Gastroesophageal sphincter (tissue), 4 donors: Measurements from ENCODE around the gene CNTNAP2. TPM values are rescaled to one million over a fixed set of nuclear protein-coding genes. Genes with fewer than 3 reads are reported as not detected.

Experiments
- ATAC-seq: fragments of 150-250 bp; one replicate; pipeline ENCODE4 v1.9.1; 2016; ENCODE audit warnings: mild to moderate bottlenecking, moderate library complexity
- H3K27ac ChIP-seq, 4 donors: fragments of 200-600 bp; sonication (generic) in 3 of 4; 1 replicate in 3 of 4; 2 replicates in 1 of 4; pipeline ENCODE4 v1.5.1; 2016 to 2019
- H3K27me3 ChIP-seq: fragments of 200-600 bp; sonication (generic); one replicate; pipeline ENCODE4 v1.5.1; 2019
- H3K36me3 ChIP-seq, 2 donors: fragments of 200-600 bp; sonication (generic); one replicate each; pipeline ENCODE4 v1.5.1; 2019; ENCODE audit warnings: control low read depth in 1 of 2
- H3K4me1 ChIP-seq, 3 donors: fragments of 200-600 bp; sonication (generic); 1 replicate in 2 of 3; 2 replicates in 1 of 3; pipeline ENCODE4 v1.5.1; 2016 to 2019; ENCODE audit warnings: control low read depth in 2 of 3
- H3K4me3 ChIP-seq, 2 donors: fragments of 200-600 bp; sonication (generic); one replicate each; pipeline ENCODE4 v1.5.1; 2019; ENCODE audit warnings: mild to moderate bottlenecking in 1 of 2, moderate library complexity in 1 of 2
- H3K9me3 ChIP-seq, 3 donors: fragments of 200-600 bp; sonication (generic); one replicate each; pipeline ENCODE4 v1.5.1; 2017 to 2019; ENCODE audit warnings: control low read depth in 2 of 3
- EP300 ChIP-seq: sonication (generic); formaldehyde crosslinking; IDR thresholded peaks from one replicate; pipeline ENCODE4 v1.6.1; 2017; ENCODE audit warnings: antibody characterized with exemption, mild to moderate bottlenecking
- POLR2A ChIP-seq, 2 donors: fragments of 450-650 bp; IDR thresholded peaks; one replicate each; pipeline ENCODE4 v1.6.1; 2017; ENCODE audit warnings: antibody characterized with exemption in 2 of 2, mild to moderate bottlenecking in 2 of 2, moderate library complexity in 1 of 2
- POLR2AphosphoS5 ChIP-seq: sonication (generic); formaldehyde crosslinking; IDR thresholded peaks from one replicate; pipeline ENCODE4 v1.6.1; 2017; ENCODE audit warnings: antibody characterized with exemption
- WGBS, 2 donors: methylation state at CpG; one replicate each; pipeline ENCODE4 v1.1.5; 2018; ENCODE audit warnings: low coverage in 1 of 2; 5-methylcytosine and 5-hydroxymethylcytosine counted together
- total RNA-seq, 4 donors: library from RNA; depleted of rRNA; stranded (reverse); fragments of >200 nt; gene quantifications; one replicate each; pipeline ENCODE4 v1.1.0, GENCODE V29; 2016
- TF ChIP-seq, protein P1 (sequence below), 4 experiments: fragments of 200-600 bp in 2 of 4; fragments of 450-650 bp in 2 of 4; sonication (generic) in 1 of 4; IDR thresholded peaks; one replicate each; pipeline ENCODE4 v1.5.1; 2017 to 2019; ENCODE audit warnings: antibody characterized with exemption in 4 of 4, mild to moderate bottlenecking in 2 of 4, moderate library complexity in 2 of 4

The CNTNAP2 gene
- total RNA-seq, 4 donors from 2014 or later: 1.5 to 8.9 (median 3.2) TPM

DNA sequence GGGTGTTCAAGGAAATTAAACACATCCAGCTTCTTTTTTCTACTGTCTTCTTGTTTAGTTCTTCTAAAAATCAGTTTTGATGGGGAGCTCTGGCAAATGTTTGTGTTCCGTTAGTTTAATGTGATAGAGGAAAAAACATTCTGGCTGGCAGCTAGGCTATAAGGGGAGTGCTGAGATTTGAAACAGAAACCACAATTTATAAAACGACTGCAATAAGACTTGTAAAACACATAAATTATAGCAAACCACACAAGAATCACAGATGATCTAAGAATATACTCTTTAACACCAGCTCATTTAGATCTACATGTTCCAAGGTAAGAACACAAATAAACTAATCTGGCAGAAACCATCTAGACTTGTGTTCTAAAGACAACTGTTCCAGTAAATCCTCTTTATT is 425.5 kb downstream of the CNTNAP2 start:
- WGBS, 2 donors: 6 to 8% methylated on average over 2 of the region's 2 CpGs
- TF ChIP-seq POLR2AphosphoS5: no peak
- TF ChIP-seq, protein P1, sequence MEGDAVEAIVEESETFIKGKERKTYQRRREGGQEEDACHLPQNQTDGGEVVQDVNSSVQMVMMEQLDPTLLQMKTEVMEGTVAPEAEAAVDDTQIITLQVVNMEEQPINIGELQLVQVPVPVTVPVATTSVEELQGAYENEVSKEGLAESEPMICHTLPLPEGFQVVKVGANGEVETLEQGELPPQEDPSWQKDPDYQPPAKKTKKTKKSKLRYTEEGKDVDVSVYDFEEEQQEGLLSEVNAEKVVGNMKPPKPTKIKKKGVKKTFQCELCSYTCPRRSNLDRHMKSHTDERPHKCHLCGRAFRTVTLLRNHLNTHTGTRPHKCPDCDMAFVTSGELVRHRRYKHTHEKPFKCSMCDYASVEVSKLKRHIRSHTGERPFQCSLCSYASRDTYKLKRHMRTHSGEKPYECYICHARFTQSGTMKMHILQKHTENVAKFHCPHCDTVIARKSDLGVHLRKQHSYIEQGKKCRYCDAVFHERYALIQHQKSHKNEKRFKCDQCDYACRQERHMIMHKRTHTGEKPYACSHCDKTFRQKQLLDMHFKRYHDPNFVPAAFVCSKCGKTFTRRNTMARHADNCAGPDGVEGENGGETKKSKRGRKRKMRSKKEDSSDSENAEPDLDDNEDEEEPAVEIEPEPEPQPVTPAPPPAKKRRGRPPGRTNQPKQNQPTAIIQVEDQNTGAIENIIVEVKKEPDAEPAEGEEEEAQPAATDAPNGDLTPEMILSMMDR (IDR thresholded peaks at IDR 0.05): no peak
- no peak for TF ChIP-seq POLR2A (IDR thresholded peaks at IDR 0.05)
- TF ChIP-seq EP300: no peak
- ATAC-seq: no peak

GRCh38 chr7:146544748-146545147 is 428.1 kb downstream of the CNTNAP2 start:
- no peak for ATAC-seq
- Histone ChIP-seq H3K4me3 (no peak overlapping the region), H3K9me3 (no peaks in the 10 kb centered on the region), H3K27ac (no peak overlapping the region), H3K4me1 (no peaks in the 10 kb centered on the region), H3K36me3 (no peaks in the 10 kb centered on the region), H3K27me3 (no peaks in the 10 kb centered on the region)
- TF ChIP-seq POLR2AphosphoS5: no peak
- 47 to 63% methylated on average over 2 of the region's 2 CpGs for WGBS, 2 donors

More for the DNA sequence above, 425.5 kb downstream of the CNTNAP2 start:
- no peaks in the 10 kb centered on the region for H3K4me1 ChIP-seq
- H3K27me3 ChIP-seq: no peaks in the 10 kb centered on the region
- H3K27ac ChIP-seq: no peak overlapping the region
- H3K36me3 ChIP-seq: no peaks in the 10 kb centered on the region
- H3K9me3 ChIP-seq: no peaks in the 10 kb centered on the region
- no peak overlapping the region for H3K4me3 ChIP-seq

- H3K36me3 ChIP-seq: no peaks in the 10 kb centered on the region
- no peak for TF ChIP-seq POLR2AphosphoS5
- TF ChIP-seq, protein P1 (IDR thresholded peaks at IDR 0.05): no peak
- TF ChIP-seq POLR2A (IDR thresholded peaks at IDR 0.05): no peak
- no peak for TF ChIP-seq EP300
- 79% methylated on average over 1 of the region's 1 CpG; no CpG with 5 or more reads in 1 of the 2 donors for WGBS, 2 donors
Measured at GRCh38 chr7:146548816-146549215, 432.2 kb downstream of the CNTNAP2 start.

DNA sequence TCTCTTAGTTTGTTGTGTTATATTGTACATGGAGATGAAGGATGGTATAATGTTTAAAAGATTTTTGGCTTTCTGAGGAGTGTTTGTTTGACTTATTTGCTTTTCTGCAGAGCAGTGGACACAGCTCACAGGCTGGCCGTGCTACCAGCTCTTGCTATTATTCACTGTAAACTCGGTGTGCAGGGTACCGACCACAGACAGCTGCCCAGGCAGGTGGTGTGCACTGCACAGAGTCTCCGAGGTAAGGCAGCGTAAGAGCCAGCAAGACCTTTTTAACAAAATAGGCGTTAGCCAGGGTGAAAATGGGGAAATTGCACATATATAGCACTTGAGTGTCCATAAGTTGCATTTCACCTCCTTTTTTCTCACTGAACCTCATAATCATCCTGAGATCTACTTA is 438.0 kb downstream of the CNTNAP2 start:
- H3K36me3 ChIP-seq: no peaks in the 10 kb centered on the region
- H3K4me1 ChIP-seq: no peaks in the 10 kb centered on the region
- WGBS, 2 donors: 61 to 63% methylated on average over 3 to 6 of the region's 6 CpGs
- no peaks in the 10 kb centered on the region for H3K27me3 ChIP-seq
- H3K27ac ChIP-seq: no peak overlapping the region
- no peak for ATAC-seq
- no peak for TF ChIP-seq POLR2AphosphoS5
- no peaks in the 10 kb centered on the region for H3K9me3 ChIP-seq
- no peak overlapping the region for H3K4me3 ChIP-seq

More at GRCh38 chr7:146548816-146549215, 432.2 kb downstream of the CNTNAP2 start:
- Histone ChIP-seq H3K27ac (no peak overlapping the region), H3K4me1 (no peaks in the 10 kb centered on the region), H3K27me3 (no peaks in the 10 kb centered on the region), H3K4me3 (no peak overlapping the region), H3K9me3 (no peaks in the 10 kb centered on the region)
- ATAC-seq: no peak

- TF ChIP-seq POLR2A (IDR thresholded peaks at IDR 0.05) (no peak), POLR2AphosphoS5 (no peak), EP300 (no peak)
- TF ChIP-seq, protein P1 (IDR thresholded peaks at IDR 0.05): no peak
Measured at GRCh38 chr7:146557971-146558469, 441.4 kb downstream of the CNTNAP2 start.

DNA sequence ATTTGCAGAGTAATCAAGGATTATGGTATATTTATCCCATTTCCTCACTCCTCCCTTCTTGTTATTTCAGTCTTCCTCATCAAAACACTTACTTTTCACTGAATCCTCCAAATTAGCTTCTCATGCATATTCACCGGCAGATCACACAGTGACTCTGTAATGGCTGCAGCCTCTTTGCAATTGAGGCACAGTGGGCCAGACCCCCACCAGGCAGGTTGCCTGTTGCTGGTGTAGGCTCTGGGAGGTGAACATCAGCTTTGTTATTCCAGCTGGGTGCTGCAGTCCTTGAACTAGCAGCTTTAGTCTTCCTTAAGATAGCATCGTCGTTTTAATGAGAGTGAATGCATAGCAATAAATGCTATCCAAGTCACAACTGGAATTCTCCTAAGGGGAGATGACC is 449.3 kb downstream of the CNTNAP2 start:
- TF ChIP-seq EP300: no peak
- TF ChIP-seq POLR2A (IDR thresholded peaks at IDR 0.05): no peak
- TF ChIP-seq POLR2AphosphoS5: no peak
- TF ChIP-seq, protein P1 (IDR thresholded peaks at IDR 0.05): no peak
- no peaks in the 10 kb centered on the region for H3K9me3 ChIP-seq
- no peaks in the 10 kb centered on the region for H3K4me1 ChIP-seq
- no peak overlapping the region for H3K4me3 ChIP-seq
- ATAC-seq: no peak
- no peaks in the 10 kb centered on the region for H3K36me3 ChIP-seq
- no peak overlapping the region for H3K27ac ChIP-seq
- no peaks in the 10 kb centered on the region for H3K27me3 ChIP-seq
- 63% methylated on average over 3 of the region's 3 CpGs; no CpG with 5 or more reads in 1 of the 2 donors for WGBS, 2 donors

More at GRCh38 chr7:146557971-146558469, 441.4 kb downstream of the CNTNAP2 start:
- whole genome bisulfite sequencing, 2 donors: 73 to 81% methylated on average over 4 of the region's 4 CpGs
- Histone ChIP-seq H3K9me3 (no peaks in the 10 kb centered on the region), H3K36me3 (no peaks in the 10 kb centered on the region), H3K27me3 (no peaks in the 10 kb centered on the region), H3K27ac (no peak overlapping the region), H3K4me1 (no peaks in the 10 kb centered on the region), H3K4me3 (no peak overlapping the region)
- no peak for ATAC-seq
